Stimulated activated naive CD4-positive, alpha-beta T cell (primary cell): ENCODE measurements around the gene USPL1.
"Not testable (repeated sequence)": the region's sequence is repeated elsewhere in the genome, so short reads cannot be mapped to it uniquely, and the experiment has no call there.

Experiments used
- DNase-seq, 6 experiments: peaks; one replicate each; lab custom pipeline; 2025; lab: John Stamatoyannopoulos, UW

USPL1 gene

GRCh38 chr13:30617315-30618185, at the start of gene USPL1:
USPL1 (plus strand) TSS chr13:30617920; CDS start chr13:30621141, 3,221 bp downstream.
- DNase-seq, result peak; percentile 95 to 98 (median 98)

DNA sequence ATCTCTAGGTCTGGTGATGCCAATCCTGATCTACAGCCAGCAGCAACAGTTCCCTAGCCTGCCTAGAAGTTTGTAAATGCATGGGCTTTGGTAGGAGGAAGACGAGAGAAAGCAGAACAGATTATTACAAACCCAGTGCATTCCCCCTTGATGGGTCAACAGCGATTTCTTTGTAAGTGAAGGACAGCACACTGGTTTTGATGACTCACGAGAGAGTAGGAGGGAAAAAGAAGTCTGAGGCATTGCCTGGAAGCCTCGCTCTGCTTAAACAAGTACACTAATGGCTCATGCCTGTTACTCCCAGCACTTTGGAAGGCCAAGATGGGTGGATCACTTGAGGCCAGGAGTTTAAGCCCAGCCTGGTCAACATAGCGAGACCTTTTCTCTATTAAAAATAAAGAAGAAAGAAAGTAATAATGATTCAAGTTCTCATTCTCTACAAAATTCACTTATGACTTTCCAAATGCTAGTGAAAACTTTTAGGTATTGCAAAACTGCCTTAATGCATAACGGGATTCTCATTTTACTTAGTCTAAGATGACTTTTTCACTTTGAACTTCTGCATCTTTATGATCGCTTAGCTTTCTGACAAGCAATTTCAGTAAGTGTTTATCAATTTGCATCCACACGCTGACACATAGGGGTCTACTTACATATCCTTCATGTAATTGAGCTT, 47.7 kb upstream of the USPL1 start:
- no peak for DNase-seq

GRCh38 chr13:30570691-30571090, 47.0 kb upstream of the USPL1 start:
- DNase-seq, result no peak

DNA sequence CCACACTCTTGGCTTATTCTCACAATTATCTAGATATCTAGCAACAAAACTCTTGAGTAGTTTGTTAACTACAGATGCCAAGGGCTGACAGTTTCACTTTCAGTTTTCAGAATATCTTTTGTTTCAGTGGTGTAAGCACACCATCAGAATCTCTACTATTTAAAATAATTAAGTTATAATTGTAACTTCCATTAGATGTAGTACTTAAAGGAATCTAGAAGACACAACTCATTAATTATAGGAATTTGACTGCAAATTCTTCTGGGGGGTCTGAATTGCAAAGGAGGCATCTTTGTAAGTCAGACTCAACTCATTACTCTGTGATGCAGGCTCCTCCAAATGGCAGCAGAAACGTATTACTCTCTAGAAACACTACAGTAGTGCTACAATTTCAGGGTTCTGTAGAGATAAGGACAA, 44.9 kb upstream of the USPL1 start:
- DNase-seq, result peak in 3 of 6 experiments; percentile 47 to 75 (median 68)

DNA sequence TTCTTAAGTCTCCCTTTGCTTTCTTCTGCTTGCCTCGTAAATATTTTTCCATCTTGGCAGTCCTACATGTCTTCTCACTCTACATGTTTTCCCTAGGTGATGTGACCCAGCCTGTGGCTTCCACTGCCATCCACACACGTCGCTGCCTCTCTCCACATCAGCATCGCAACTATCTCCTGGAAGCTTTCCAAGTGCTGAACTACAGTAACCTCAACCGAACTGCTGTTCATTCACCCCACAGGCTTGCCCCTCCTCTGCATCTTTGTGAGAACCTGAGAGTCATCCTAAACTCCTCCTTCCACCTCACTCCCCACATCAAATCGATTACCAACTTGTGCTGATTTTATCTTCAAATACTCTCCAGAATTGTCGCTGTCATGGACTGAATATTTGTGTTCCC, 41.2 kb upstream of the USPL1 start:
- peak; percentile 18 to 73 (median 51) for DNase-seq

GRCh38 chr13:30577401-30577852, 40.3 kb upstream of the USPL1 start:
- no peak for DNase-seq

DNA sequence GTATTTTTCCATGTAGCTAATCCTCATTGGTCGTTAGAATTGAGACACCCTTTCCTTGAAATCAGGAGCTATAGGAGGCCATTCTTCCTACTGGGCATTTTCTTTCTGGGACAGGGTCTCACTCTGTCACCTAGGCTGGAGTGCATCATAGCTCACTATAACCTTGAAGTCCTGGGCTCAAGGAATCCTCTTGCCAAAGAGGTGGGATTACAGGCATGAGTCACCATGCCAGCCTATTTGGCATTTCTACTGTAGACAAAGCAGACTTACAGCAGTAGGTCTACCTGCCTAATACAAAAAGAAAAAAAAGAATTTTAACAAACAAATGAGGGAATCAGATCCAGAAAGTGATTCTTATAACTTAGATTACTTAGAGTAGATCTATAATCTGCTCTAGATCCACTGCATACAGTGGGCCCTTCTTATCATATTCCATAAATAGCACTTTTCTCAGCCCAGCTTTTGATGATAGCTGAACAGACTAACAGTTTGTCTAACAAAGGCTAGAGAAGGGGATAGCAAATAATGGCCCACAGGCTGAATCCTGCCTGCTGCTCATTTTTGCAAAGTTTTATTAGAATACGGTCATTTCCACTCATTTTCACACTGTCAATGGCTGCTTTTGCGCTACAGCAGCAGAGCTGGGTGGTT, 36.7 kb upstream of the USPL1 start:
- DNase-seq, result no peak

- DNase-seq, result peak in 2 of 6 experiments; percentile 7 to 13
Measured at GRCh38 chr13:30581582-30581981, 36.1 kb upstream of the USPL1 start.

DNA sequence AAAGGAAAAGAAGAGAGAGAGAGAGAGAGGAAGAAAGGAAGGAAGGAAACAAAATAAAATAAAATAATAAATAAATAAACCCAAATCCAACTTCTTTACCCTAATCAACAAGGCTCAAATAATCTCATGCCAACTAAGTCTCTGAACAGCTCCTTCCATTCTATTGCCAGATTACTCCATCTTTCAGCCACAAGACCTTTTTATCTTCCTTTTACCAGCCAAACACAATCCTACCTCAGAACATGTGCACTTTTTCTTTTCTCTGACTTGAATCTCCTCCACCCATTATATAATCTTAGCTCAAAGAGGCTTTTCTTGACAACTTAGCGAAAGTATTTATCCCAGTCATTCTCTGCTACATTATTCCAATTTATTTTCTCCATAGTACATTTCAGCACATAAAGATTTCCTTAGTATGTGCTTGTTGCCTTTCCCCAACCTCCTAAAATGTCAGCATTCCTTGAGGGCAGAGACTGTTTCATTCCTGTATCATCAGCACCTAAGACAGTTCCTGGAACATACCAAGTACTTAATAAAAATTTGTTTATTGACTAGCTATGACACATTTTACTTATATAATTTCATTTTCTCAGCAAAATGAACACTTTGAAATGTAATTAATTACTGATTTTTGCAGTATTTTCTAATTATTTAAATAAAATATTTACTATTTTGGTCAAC, 33.5 kb upstream of the USPL1 start:
- DNase-seq, result no peak

GRCh38 chr13:30585748-30586262, 31.9 kb upstream of the USPL1 start:
- DNase-seq, result no peak

GRCh38 chr13:30587231-30587630, 30.5 kb upstream of the USPL1 start:
- no peak for DNase-seq

DNA sequence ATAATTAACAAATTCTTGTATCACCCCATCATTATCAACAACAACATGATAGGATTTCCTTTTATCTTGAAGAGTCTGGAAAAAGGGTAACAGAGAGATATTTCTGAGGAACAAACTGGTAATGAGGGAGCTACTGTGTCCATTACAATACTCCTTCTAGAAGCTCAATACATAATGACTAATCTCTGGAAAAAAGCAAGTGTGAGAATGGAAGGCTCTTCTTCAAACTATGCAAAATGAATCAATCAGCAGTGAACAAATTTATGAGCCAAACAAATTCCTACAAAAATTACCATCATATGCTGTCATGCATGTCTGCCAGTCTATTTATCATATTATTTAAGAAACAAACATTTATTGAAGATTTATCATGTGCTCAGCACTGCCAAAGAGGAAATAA, 30.0 kb upstream of the USPL1 start:
- DNase-seq, result no peak

- DNase-seq, result no peak
Measured at GRCh38 chr13:30593001-30593400, 24.7 kb upstream of the USPL1 start.

DNA sequence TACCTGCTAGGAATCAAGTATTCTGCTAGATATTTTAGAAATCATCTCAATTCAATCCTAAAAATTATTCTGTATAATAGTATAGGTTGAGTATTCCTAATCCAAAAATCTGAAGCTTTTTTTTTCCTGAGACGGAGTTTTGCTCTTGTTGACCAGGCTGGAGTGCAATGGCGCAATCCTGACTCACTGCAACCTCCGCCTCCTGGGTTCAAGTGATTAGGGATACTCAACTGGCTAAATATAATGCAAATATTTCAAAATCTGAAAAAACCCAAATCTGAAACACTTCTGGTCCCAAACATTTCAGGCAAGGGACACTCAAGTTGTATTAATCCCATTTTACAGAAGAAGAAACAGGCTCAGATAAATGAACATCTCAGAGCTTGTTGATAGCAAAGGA, 17.2 kb upstream of the USPL1 start:
- DNase-seq, result no peak

GRCh38 chr13:30601836-30602235, 15.9 kb upstream of the USPL1 start:
- no peak for DNase-seq

DNA sequence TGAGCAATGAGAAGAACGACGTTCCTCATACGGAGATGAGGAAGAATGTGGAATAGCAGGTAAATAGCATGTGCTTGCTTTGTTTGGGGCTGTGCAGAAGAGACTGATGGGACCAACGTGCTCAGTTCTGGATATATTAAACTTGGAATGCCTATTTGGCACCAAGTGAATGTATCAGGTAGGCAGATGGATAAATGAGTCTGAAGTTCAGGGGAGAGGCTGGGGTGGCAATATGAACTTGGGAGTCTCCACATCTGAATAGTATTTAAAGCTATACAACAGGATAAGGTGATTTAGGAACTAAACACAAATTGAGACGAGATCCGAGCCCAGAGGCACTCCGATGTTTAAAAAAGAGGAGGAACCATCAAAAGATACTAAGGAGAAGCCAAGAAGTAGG, 12.7 kb upstream of the USPL1 start:
- DNase-seq, result no peak

- DNase-seq, result not testable (repeated sequence)
Measured at GRCh38 chr13:30607186-30607585, 10.5 kb upstream of the USPL1 start.

DNA sequence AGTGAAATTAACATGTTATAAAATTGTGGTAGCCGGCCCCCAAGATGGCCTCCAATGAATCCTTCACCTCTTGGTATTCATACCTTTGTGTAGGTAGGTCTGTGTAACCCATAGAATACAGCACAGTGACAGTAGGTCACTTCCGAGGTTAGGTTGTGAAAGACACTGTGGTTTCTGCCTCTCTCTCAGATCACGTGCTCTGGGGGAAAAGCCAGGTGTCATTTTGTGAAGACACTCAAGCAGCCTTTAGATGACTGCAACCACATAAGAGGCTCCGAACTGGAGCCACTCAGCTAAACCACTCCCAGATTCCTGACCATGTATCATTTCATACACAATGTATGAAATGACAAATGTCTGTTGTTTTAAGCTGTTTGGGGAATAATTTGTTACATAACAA, 9.8 kb upstream of the USPL1 start:
- peak; percentile 6 to 74 (median 56) for DNase-seq

- DNase-seq, result no peak
Measured at GRCh38 chr13:30608364-30608763, 9.4 kb upstream of the USPL1 start.

GRCh38 chr13:30610311-30610710, 7.4 kb upstream of the USPL1 start:
- DNase-seq, result no peak

DNA sequence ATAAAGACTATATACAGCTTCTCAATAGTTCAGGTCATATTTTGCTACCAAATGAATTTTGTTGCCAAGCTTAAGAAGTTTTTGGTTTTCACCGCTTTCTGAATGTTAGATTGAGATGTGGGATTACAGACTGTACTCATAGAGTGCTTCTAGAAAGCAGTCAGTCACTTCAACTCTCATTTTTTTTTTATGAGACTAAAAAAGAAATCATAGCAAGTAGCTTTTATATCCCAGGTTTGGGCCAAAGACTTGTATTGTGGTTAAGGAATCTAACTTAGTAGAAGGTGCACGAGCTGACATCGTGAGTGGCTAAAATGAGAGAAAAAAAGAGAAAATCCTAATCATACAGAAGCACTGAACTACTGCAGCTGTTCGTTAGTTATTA, 2.2 kb upstream of the USPL1 start:
- DNase-seq, result peak in 1 of 6 experiments; percentile 4
